Subcutaneous adipose tissue (tissue), 4 donors: ENCODE results near the gene PTPRG. TPM values are rescaled to one million over a fixed set of nuclear protein-coding genes. Genes with fewer than 3 reads are reported as not detected.

ENCODE experiments used
- total RNA-seq, 4 donors: library from RNA; depleted of rRNA; stranded (reverse); fragments of >200 nt; gene quantifications; one replicate each; pipeline ENCODE4 v1.1.0, GENCODE V29; 2016
- TF ChIP-seq, protein P1 (sequence below): fragments of 450-650 bp; IDR thresholded peaks from one replicate; pipeline ENCODE4 v1.5.1; 2016; ENCODE audit warnings: low read depth, mild to moderate bottlenecking, control low read depth, antibody characterized with exemption, moderate library complexity

The PTPRG gene
- total RNA-seq, 4 donors from 2014 or later, result 115 to 164 (median 159) TPM

DNA sequence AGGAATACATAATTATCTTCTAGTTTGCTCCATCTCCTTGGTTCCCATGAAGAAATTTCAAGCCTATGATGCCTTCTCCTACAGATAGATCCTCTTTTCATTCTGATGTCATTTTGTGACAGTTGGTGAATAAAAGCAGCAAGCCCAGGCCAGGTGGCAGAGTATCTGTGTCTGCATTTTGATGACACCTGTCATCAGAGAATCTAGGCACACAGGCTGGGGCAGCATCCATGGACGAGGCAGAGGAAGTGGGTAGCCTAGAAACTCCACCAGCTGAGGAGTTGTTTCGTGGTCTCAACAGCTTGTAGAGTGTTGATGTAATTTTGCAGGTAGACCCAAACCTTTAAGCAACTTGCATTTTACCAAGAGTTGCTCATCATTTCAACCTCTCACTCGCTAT is 542.2 kb downstream of the PTPRG start:
- TF ChIP-seq, protein P1, sequence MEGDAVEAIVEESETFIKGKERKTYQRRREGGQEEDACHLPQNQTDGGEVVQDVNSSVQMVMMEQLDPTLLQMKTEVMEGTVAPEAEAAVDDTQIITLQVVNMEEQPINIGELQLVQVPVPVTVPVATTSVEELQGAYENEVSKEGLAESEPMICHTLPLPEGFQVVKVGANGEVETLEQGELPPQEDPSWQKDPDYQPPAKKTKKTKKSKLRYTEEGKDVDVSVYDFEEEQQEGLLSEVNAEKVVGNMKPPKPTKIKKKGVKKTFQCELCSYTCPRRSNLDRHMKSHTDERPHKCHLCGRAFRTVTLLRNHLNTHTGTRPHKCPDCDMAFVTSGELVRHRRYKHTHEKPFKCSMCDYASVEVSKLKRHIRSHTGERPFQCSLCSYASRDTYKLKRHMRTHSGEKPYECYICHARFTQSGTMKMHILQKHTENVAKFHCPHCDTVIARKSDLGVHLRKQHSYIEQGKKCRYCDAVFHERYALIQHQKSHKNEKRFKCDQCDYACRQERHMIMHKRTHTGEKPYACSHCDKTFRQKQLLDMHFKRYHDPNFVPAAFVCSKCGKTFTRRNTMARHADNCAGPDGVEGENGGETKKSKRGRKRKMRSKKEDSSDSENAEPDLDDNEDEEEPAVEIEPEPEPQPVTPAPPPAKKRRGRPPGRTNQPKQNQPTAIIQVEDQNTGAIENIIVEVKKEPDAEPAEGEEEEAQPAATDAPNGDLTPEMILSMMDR, result no peak

DNA sequence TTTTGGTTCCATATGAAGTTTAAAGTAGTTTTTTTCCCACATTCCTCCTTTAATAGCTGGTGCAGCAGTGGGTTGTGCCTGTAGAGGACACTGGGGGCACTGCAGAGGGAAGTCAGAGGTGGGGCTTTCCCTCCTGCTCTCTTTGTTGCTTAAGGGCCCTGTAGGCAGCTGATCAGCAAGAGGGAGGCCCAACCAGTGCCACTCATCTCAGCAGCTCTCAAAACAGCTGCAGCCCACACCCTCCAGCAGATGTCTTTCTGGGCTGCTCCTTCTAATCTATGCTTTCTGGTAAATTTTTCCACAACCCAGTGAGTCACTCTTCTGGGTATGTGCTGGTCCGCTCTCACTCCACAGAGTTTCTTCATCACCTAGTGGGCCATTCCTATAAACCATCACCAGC is 548.2 kb downstream of the PTPRG start:
- TF ChIP-seq, protein P1, result no peak

DNA sequence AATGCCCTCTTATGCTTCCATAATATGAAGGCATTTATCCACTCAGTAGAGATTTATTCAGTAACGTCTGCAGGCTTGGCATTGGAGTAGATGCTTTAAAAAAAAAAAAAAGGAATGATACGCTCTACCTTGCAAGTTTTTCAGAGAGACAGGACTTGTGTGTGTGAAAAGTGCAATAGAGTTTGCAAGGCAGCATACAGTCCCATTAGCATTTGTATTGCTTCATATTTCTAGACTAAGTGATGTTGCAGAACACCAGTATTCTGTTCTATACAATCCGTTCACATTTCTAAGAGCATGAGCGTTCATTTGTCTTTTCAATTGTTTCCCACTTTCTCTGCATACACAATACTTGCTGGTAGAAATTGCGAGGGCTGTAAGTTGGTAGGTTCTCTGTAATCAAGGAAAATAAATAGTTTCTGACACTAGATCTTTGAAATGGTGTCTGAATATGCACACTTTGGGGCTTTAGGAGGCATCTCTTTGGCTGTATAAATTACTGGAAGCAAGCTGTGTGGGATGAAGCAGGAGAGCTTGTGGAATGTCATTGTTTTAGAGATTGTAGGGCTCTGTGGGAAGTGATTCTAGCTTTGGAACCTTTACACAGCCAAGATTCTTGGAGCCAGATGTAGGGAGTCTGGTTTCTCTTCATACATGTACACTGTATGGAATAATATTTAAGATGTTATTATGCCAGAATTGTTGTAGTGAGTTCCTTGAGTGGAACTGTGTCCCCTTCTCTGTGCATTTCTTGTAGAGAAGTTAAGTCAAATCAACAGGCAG is 549.3 kb downstream of the PTPRG start:
- TF ChIP-seq, protein P1, result no peak

DNA sequence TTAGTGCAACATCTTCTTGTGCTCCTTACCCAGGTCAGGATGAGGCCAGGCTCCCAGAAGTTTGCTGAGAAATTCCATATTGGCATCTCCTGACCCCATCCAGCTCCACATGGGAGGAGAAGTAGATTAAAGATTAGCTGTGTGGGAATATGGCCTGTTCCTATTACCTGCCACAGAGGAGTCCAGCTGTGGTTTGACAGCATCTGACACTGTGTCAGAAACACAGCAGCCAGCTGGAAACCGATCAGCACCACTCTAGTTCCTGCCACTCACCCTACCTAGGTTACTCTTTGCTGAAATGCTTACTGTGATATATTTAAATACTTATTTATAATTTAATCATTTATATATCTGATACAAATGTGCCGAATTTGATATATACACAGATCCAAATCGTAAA is 551.7 kb downstream of the PTPRG start:
- TF ChIP-seq, protein P1, result no peak

DNA sequence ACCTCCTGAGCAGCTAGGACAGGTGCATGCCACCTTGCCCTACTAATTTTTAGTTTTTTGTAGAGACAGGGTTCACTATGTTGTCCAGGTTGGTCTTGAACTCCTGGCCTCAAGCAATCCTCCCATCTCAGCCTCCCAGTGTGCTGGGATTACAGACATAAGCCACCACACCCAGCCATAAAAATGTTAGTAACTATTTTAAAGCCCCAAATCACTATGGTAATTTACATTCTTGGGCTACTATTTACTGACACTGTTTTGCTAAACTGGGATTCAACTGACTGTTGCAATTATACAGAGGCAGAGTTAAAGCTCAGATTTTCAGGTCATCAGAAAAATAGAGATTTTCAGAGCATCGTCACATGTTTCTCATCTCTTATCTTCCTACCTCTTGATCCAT is 553.4 kb downstream of the PTPRG start:
- TF ChIP-seq, protein P1, result no peak

DNA sequence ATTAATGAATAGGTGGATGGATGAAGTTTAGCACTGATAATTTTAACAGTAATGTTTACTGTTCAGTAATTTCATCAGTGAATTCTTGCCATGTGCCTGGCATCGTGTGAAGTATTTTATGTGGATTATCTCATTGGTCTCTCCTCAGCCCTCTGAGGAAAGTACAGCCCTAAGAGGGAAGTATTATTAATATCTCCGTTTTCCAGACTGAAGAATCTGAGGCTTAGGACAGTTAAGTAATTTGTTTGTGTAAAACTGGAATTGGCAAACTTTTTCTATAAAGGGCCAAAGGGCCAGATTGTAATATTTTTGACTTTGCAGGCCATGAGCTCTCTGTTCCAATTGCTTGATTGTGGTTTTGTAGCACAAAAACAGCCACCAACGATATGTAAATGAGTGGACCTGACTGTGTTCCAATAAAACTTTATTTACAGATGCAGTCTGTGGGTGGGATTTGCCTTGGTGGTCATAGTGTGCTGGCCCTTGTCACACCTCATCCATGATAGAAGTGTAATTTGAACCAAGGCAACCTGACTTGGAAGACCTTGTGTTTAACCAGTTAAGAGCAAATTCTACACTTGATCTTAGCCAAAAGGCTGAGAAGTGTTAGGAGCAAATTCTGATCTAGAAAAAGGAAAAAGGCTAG is 556.7 kb downstream of the PTPRG start:
- TF ChIP-seq, protein P1, result no peak

DNA sequence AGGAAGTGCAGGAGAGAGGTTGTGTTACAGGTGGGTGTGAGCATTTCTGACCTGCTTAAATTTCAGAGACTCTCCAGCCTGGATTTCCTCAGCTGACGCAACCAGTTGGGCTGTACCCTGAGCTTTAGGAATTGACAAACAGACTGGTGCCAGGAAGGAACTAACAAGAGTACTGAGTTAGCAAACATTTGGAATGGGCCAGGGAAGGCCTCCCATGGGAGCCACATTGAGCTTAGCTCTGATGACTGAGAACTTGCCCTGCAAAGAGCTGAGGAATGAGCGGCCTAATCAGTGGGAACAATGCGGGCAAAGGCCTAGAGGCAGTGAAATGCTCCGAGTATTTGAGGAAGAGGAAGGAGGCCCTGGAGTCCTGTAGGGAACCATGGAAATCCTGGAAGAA is 557.8 kb downstream of the PTPRG start:
- TF ChIP-seq, protein P1, result no peak
